ENCODE results near the gene LOXL1.

DNA sequence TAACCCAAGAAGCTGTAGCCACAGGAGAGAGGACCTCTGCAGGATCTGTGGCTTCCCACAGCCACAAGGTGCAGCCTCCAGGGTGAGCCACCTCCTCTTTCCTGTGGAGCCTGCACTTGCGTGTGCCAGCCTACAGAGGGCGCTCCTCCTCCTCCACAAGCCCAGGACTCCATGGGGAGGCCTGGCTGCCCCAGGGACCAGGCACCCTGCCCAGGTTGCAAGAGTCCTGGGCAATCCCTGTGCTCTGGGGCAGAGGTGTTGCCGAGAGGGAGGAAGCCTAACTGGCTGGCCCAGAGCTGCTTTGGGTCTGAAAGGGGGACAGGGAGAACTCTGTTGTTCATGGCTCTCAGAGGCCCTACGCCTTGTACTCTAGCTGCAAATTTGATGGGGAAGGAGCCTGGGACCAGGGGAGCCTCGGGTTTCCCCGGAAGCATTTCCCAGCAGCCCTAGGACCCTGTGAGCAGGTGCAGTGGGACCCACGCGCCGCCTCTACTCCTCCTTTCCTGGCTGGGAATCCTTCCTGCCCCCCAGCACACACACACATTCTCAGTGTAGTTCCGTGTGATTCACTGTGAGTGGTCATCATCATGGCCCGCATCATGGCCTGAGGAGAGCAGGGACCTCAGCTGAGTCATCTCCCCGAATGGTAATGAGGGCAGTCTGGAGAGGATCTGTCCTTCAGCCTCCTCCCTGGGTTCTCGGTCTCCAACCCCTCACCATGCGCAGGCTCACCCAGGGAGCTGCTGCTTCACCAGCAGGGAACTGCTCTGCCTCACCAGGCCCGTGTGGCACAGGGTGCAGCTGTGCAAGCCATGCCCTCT is 28.6 kb upstream of the LOXL1 start:
- TF ChIP-seq, protein P1, sequence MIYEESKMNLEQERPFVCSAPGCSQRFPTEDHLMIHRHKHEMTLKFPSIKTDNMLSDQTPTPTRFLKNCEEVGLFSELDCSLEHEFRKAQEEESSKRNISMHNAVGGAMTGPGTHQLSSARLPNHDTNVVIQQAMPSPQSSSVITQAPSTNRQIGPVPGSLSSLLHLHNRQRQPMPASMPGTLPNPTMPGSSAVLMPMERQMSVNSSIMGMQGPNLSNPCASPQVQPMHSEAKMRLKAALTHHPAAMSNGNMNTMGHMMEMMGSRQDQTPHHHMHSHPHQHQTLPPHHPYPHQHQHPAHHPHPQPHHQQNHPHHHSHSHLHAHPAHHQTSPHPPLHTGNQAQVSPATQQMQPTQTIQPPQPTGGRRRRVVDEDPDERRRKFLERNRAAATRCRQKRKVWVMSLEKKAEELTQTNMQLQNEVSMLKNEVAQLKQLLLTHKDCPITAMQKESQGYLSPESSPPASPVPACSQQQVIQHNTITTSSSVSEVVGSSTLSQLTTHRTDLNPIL (CRISPR knock-in tag; IDR thresholded peaks at IDR 0.05; ENCODE audit: low read depth), result no peak
- no peak for TF ChIP-seq ZFP3 (CRISPR knock-in tag; IDR thresholded peaks at IDR 0.05)
- TF ChIP-seq RARB (CRISPR knock-in tag; IDR thresholded peaks at IDR 0.05), result no peak
